ENCODE measurements around the gene PSME3. TPM values are rescaled to one million over a fixed set of nuclear protein-coding genes. Genes with fewer than 3 reads are reported as not detected.

PSME3 gene
- total and polyA plus RNA-seq, 2 of the 13 experiments (the other 11 are each of a cell fraction or from before 2014, with no cell fraction given), result 66.3 to 135 TPM

- Histone ChIP-seq H2AFZ (ENCODE audit: low read length) (no peak overlapping the region), H3K9me3 (ENCODE audit: low read length) (no peaks in the 10 kb centered on the region), H3K4me2 (ENCODE audit: low read depth, low read length) (no peak overlapping the region), H3K27ac (ENCODE audit: extremely low read length, insufficient read depth, low read length) (no peak overlapping the region), H3K79me2 (ENCODE audit: insufficient read depth, low read length) (peaks cover 9% of the 10 kb centered on the region), H3K9ac (ENCODE audit: insufficient read depth, low read depth, low read length) (no peak overlapping the region), H3K4me1 (ENCODE audit: insufficient read depth, low read length) (peaks cover 22% of the 10 kb centered on the region), H3K36me3 (replicated peaks in 1 of 2; ENCODE audit: control insufficient read depth in 1 of 2, insufficient read depth in 2 of 2, low read length in 2 of 2) (peaks cover 49 to 72% of the 10 kb centered on the region in 2 experiments), H3K27me3 (ENCODE audit: control insufficient read depth in 1 of 2, insufficient read depth in 2 of 2, low read length in 2 of 2) (no peaks in the 10 kb centered on the region), H3K4me3 (replicated peaks in 1 of 3; ENCODE audit: insufficient read depth in 1 of 3, low read depth in 2 of 3, low read length in 3 of 3) (no peak overlapping the region), H4K20me1 (ENCODE audit: insufficient read depth, low read length) (no peaks in the 10 kb centered on the region)
- WGBS (ENCODE audit: low lambda C conversion rate), result 92% methylated on average over 1 of the region's 1 CpG
- intact Hi-C loops (cut with micrococcal nuclease; ENCODE audit: unreplicated experiment) (no loop called here), in situ Hi-C loops (cut with HindIII; ENCODE audit: extremely low pct_ligation_motif_present, low pct_unique_long_range_greater_than_20kb) (no loop called here)
- ChIA-PET CTCF (ENCODE audit: low intra/inter-chr PET ratio, low total read pairs) (no interaction called here), POLR2A (interaction anchor here (0.6 to 4.6 kb wide), 5 partner anchors 13 to 254 kb away, joined by 3 to 29 read pairs (median 4); partner anchors contain the start of genes CNTD1 and COA3)
- no peak for TF ChIP-seq ZNF33A (CRISPR knock-in tag; IDR thresholded peaks at IDR 0.05; ENCODE audit: borderline replicate concordance)
- no peak for TF ChIP-seq RFXAP (CRISPR knock-in tag; IDR thresholded peaks at IDR 0.05; ENCODE audit: borderline replicate concordance)
- no peak for TF ChIP-seq FOXA1 (IDR thresholded peaks at IDR 0.05)
- TF ChIP-seq FOXA1 (CRISPR knock-in tag; IDR thresholded peaks at IDR 0.05), result no peak
- no peak for TF ChIP-seq TEAD2 (CRISPR knock-in tag; IDR thresholded peaks at IDR 0.05)
- TF ChIP-seq TEAD3 (CRISPR knock-in tag; optimal IDR thresholded peaks at IDR 0.05; ENCODE audit: borderline replicate concordance), result no peak
- no peak for TF ChIP-seq ZSCAN25 (CRISPR knock-in tag; IDR thresholded peaks at IDR 0.05)
- no peak for TF ChIP-seq ZNF773 (CRISPR knock-in tag; IDR thresholded peaks at IDR 0.05; ENCODE audit: borderline replicate concordance)
- TF ChIP-seq ZNF652 (CRISPR knock-in tag; IDR thresholded peaks at IDR 0.05; ENCODE audit: borderline replicate concordance, low read depth), result no peak
- TF ChIP-seq ZNF224 (CRISPR knock-in tag; IDR thresholded peaks at IDR 0.05), result no peak
- no peak for TF ChIP-seq SATB2 (CRISPR knock-in tag; IDR thresholded peaks at IDR 0.05)
- TF ChIP-seq ZBTB20 (CRISPR knock-in tag; IDR thresholded peaks at IDR 0.05; ENCODE audit: borderline replicate concordance, low read depth), result no peak
- no peak for TF ChIP-seq ZNF136 (CRISPR knock-in tag; IDR thresholded peaks at IDR 0.05; ENCODE audit: low read depth)
- no peak for TF ChIP-seq ZNF770 (CRISPR knock-in tag; IDR thresholded peaks at IDR 0.05)
- no peak for TF ChIP-seq WIZ (CRISPR knock-in tag; IDR thresholded peaks at IDR 0.05)
- no peak for TF ChIP-seq ZFP62 (CRISPR knock-in tag; IDR thresholded peaks at IDR 0.05)
- TF ChIP-seq JUN (CRISPR knock-in tag; IDR thresholded peaks at IDR 0.05), result no peak
- no peak for TF ChIP-seq HOXD1 (CRISPR knock-in tag; IDR thresholded peaks at IDR 0.05)
- no peak for TF ChIP-seq NFKB2 (CRISPR knock-in tag; IDR thresholded peaks at IDR 0.05; ENCODE audit: borderline replicate concordance)
- no peak for TF ChIP-seq ZNF143 (CRISPR knock-in tag; IDR thresholded peaks at IDR 0.05)
- no peak for TF ChIP-seq RBAK (CRISPR knock-in tag; IDR thresholded peaks at IDR 0.05)
- FAIRE-seq, result no peak
- no peak for ATAC-seq
- BruUV-seq (replicated peaks), result no TSS peak
- DNase-seq (ENCODE audit: low spot score), result no peak
These were observed 15.3 kb upstream of the PSME3 start for GRCh38 chr17:42817866-42818265.

Measured in HepG2 (cell line).